HG03045 (cell line): Measurements from ENCODE around the gene WWC2.
"Not testable (repeated sequence)": the region's sequence is repeated elsewhere in the genome, so short reads cannot be mapped to it uniquely, and the experiment has no call there.

ENCODE experiments used
- ATAC-seq: cut with Tn5 transposase; IDR thresholded peaks from one replicate; pipeline ENCODE4 v1.9.1; 2021; ENCODE audit warnings: mild to moderate bottlenecking, moderate library complexity; ENCODE audit not compliant: unreplicated experiment

The WWC2 gene

GRCh38 chr4:183326387-183326786, 227.3 kb downstream of the WWC2 start:
- not testable (repeated sequence) for ATAC-seq

- no peak for ATAC-seq
These were observed 227.8 kb downstream of the WWC2 start for GRCh38 chr4:183326853-183327252.

GRCh38 chr4:183327827-183328226, 228.8 kb downstream of the WWC2 start:
- ATAC-seq: no peak

DNA sequence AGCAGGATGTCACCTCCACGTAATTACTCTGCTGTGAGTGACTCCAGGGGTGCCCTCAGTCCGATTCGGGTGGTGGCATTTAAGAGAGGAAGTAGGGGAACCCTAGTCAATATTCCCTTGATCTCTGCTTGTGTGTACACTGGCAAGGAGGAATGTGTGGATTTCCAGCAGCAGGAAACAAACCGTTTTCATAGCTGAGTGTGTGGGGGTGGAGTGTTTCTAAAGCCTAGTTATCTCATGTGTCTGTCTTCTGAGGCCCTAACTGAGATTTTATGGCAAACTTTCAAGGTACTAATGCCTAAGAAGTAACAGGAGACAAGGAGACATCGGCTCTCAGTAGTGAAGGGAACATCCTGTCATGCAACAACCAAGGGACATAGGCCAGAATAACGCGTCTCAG, 229.8 kb downstream of the WWC2 start:
- no peak for ATAC-seq

- ATAC-seq: no peak
These were observed 230.2 kb downstream of the WWC2 start for GRCh38 chr4:183329244-183329643.

DNA sequence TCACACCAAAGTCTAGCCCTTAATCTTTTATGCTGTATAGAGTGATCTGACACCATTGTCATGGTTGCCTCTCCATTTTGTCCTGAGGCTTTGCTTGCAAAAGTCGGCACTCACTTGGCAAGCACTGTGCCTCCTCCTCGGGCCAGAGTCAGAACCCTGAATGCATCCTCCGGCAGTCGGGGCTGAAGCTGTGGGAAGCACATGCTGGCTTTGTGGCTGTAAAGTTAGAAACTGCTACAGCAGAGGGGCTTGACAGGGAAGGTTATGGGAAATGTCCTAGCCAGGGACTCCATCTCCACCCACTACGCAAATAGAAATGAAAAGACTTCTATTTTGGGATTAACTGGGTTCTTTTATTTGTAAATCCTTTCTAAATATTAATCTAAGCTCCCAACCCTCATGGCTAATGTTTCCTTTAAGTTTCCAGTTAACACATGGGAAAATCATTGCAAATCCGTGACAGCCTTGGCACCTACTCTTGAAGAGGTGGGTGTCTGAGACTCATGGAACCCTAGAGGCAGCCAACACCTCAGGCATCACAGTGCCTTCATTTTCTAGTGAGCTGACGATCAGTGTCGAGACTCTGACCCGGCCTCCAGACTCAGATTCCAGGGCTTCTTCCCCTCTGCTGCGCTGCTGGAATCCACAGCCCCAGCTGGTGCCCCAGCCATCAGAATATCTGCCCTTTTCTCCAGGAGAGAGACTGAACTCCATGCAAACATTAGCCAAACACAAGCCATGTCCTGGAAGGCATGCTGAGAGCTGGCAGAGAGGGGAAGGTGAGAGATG, 231.1 kb downstream of the WWC2 start:
- no peak for ATAC-seq

DNA sequence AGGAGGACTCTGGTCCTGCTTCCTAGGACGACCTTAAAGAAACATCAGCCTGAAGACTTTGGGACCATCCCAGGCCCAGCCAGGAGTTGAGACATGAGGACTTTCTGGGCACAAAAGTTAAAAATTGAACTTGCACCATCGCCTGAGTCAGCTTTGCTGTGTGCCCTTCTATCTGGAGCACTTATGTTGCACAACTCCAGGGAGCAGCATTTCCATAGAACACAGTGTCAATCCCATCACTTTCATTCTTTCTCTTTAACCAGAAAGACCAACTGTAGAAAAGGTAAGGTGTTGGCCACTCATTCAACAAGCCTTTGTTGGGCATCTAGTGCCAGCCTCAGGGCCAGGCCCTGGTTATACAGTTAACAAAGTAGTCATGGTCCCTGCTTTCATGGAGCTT, 231.8 kb downstream of the WWC2 start:
- no peak for ATAC-seq

GRCh38 chr4:183332447-183332846, 233.4 kb downstream of the WWC2 start:
- no peak for ATAC-seq

DNA sequence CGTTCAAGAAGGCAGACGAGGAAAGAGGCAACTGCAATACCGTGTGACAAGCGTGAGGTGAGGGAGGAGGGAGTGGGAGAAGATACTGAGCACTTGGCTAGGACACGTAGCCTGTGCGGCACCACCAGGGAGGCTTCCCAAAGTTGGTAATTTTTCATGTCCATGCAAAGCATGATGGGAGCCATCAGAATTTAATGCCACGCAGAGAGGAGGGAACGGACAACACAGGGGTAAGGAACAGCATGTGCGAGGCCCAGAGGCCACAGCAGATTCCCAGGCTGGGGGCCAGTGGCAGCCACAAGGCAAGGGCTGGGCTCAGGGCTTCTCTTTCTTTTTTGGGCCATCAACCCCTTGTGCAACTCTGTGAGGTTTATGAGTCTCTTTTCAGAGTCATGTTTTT, 234.1 kb downstream of the WWC2 start:
- ATAC-seq: no peak

DNA sequence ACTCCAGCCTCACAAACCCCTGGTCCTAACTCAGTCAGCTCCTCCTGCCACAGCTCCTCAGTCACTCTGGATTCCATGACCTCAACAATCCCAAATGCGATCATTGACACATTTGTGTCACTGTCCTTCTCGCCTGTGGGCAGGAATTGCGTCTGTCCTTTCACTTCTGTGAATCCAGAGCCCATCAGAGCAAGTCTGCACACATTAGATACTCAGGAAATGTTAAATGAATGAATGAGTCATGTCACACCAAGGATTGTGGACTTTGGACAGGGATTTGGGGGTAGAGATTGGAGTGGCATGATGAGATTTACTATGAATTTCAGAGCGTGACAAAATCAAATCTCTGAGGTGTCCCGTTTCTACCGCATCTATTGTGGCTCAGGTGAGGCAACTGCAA, 234.9 kb downstream of the WWC2 start:
- no peak for ATAC-seq

GRCh38 chr4:183335369-183335940, 236.4 kb downstream of the WWC2 start:
- ATAC-seq: no peak

GRCh38 chr4:183337349-183337748, 238.3 kb downstream of the WWC2 start:
- no peak for ATAC-seq

DNA sequence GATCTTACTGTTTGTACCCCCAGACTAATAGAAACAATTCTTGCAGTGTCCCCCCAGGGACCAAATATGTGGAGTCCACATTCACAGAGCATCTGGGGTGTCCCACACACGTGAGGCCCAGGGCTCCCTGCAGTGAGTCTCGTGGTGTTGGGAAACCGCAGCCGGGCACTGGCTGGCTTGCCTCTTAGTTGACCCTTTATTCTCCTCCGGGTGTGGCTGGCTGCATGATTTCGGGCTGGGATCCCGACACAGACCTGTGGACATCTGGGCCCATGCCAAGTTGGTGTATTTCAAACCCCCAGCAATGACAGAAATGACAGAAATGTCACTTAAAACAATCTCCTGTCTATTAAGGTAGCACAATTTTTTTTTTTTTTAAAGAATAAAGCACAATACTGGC, 238.8 kb downstream of the WWC2 start:
- no peak for ATAC-seq

- ATAC-seq: no peak
These were observed 243.8 kb downstream of the WWC2 start for GRCh38 chr4:183342541-183343533.

DNA sequence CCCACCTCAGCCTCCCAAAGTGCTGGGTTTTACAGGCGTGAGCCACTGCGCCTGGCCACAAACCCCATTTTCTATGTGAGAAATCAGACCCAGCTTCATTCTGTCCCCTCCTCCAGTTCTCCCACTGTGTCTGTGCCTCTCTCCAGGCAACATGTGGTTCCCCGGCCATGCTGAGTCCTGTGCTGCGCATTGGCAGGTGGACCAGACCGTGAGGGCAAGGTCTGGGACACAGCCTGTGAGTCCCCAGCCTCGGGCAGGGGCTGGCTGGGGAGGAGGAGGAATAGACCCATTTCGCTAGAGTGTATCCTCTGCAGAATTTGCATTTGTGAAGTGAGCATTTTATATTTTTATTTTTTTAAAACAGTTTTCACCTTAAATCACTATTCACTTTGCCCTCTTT, 244.7 kb downstream of the WWC2 start:
- ATAC-seq: no peak

DNA sequence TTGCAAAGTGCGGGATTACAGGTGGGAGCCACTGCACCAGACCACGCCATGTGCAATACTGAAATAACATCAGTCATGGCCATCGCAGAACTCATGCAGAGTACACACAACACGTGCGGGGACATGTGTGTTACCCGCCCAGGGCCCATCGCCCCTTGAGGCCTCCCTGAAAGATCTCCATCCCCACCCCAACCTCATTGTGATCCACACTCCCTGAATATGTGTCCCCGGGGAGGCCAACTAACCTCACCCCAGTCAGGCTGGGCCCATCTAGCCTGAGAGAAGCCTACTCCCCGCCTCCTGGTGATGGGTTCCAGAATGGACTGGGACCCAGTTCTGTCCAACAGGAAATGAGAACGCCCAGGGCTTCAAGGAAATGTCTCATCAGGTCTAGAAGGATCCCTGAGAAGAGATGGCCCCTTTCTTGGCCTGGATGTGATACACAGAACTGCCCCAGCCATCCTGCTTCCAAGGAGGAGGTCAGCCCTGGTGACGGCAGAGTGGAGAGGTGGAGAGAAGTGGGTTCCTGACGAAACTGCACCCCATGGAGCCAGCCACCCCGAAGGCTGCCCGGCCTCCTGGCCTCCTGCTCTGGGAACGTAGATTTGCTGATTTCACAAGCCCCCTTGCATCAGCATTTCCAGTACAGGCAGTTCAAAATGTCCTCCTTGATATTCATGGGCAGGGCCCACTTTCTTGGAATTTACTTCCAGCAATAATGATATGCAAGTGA, 245.6 kb downstream of the WWC2 start:
- no peak for ATAC-seq

DNA sequence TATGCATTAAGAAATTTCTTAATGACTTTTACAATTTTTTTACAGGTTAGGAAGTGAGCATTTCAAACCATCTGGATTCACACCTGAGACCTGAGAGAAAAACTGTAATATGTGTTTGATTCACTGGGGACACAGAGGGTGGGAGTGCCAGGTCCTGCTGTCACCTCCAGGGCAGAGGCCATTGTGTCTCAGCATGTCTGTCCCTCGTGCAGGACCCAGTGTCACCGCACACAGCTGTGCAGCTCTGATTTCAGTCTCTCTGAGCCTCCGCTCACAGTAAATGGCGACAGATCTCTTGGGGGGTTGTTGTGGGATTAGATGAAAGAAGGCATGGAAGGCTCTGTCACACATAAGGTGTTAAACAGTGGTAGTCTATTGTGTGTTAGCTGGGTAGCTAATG, 246.2 kb downstream of the WWC2 start:
- ATAC-seq: no peak

DNA sequence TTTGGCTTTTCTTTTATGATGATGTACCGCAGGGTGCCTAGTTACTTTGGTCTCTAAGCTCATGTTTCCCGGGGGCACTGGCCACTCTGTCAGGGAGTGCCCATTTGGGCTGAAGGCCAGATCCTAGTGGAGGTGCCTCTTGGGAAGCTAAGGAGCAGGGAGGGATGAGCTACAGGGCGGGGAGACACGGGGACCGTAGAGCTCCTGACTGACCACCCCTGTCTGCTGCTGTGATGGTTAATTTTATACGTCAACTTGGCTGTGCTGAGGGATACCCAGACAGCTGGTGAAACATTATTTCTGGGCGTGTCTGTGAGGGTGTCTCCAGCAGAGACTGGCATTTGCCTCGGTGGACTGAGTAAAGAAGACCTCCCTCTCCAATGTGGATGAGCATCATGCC, 248.1 kb downstream of the WWC2 start:
- ATAC-seq: no peak

GRCh38 chr4:183347566-183347965, 248.5 kb downstream of the WWC2 start:
- ATAC-seq: no peak

- no peak for ATAC-seq
These were observed 249.1 kb downstream of the WWC2 start for GRCh38 chr4:183348136-183348535.
